B cell (primary cell): ENCODE data around the gene SEMA6A. TPM values are rescaled to one million over a fixed set of nuclear protein-coding genes. Genes with fewer than 3 reads are reported as not detected.

Experiments
- ATAC-seq: fragments of 200-7000 bp; cut with Tn5 transposase; one replicate; pipeline ENCODE4 v1.10.0; 2021; ENCODE audit warnings: low read depth, mild to moderate bottlenecking, moderate number of reproducible peaks, moderate library complexity
- CTCF ChIA-PET: fragments of 350-600 bp; sonication (Branson Sonifier 250); formaldehyde crosslinking; loops from one replicate; lab custom pipeline; 2021; ENCODE audit warnings: antibody characterized with exemption, inconsistent platforms; lab: Charles Lee
- POLR2A ChIA-PET: fragments of 350-600 bp; sonication (Branson Sonifier 250); formaldehyde crosslinking; loops from one replicate; lab custom pipeline; 2021; ENCODE audit warnings: antibody characterized with exemption; lab: Charles Lee
- DNase-seq: peaks from one replicate; pipeline ENCODE4 v3.0.0; 2013
- H2AFZ ChIP-seq: 2 replicates; pipeline ENCODE4 v1.6.1; 2012; ENCODE audit warnings: mild to moderate bottlenecking, low read depth, low read length; ENCODE audit not compliant: insufficient read depth, poor library complexity, severe bottlenecking
- H3K27ac ChIP-seq, 2 donors: 1 replicate in 1 of 2; 2 replicates in 1 of 2; pipeline ENCODE4 v1.5.1; 2012 to 2013; ENCODE audit warnings: low read length in 2 of 2, mild to moderate bottlenecking in 2 of 2, moderate library complexity in 1 of 2
- H3K27me3 ChIP-seq, 4 experiments: fragments of 200-600 bp in 1 of 4; sonication (generic) in 1 of 4; replicated peaks in 1 of 4; 1 replicate in 2 of 4; 2 replicates in 2 of 4; pipeline versions ENCODE4 v1.6.1 to v1.7.0; 2013 to 2016; ENCODE audit warnings: low read length in 3 of 4, mild to moderate bottlenecking in 2 of 4, mixed read lengths in 1 of 4, moderate library complexity in 1 of 4; ENCODE audit not compliant: insufficient read depth in 4 of 4, control insufficient read depth in 3 of 4; ENCODE audit errors: control extremely low read depth in 1 of 4
- H3K36me3 ChIP-seq, 2 experiments: replicated peaks in 1 of 2; 1 replicate in 1 of 2; 2 replicates in 1 of 2; pipeline versions ENCODE4 v1.6.1 to v1.7.1; 2013; ENCODE audit warnings: low read length in 1 of 2; ENCODE audit not compliant: insufficient read depth in 2 of 2, control insufficient read depth in 1 of 2; ENCODE audit errors: control extremely low read depth in 1 of 2, extremely low read depth in 1 of 2
- H3K4me1 ChIP-seq, 2 donors: fragments of 200-600 bp in 1 of 2; sonication (generic) in 1 of 2; 1 replicate in 1 of 2; 2 replicates in 1 of 2; pipeline versions ENCODE4 v1.5.1 to v1.6.1; 2013 to 2017; ENCODE audit warnings: low read length in 2 of 2; ENCODE audit not compliant: control insufficient read depth in 2 of 2, insufficient read depth in 2 of 2
- H3K4me2 ChIP-seq: replicated peaks from 2 replicates; pipeline ENCODE3; 2012; ENCODE audit warnings: mild to moderate bottlenecking, low read depth, low read length; ENCODE audit not compliant: poor library complexity, severe bottlenecking
- H3K4me3 ChIP-seq, 5 experiments: fragments of 200-600 bp in 1 of 5; sonication (generic) in 1 of 5; 1 replicate in 3 of 5; 2 replicates in 2 of 5; pipeline versions ENCODE4 v1.5.1 to v1.7.0; 2011 to 2016; ENCODE audit warnings: low read length in 4 of 5, mild to moderate bottlenecking in 4 of 5, low read depth in 2 of 5, control low read depth in 1 of 5, moderate library complexity in 1 of 5; ENCODE audit not compliant: insufficient read depth in 1 of 5; ENCODE audit errors: control extremely low read depth in 1 of 5, extremely low read depth in 1 of 5
- H3K79me2 ChIP-seq: fragments of 200-600 bp; sonication (generic); one replicate; pipeline ENCODE4 v1.6.0; 2016; ENCODE audit warnings: low read length; ENCODE audit not compliant: control insufficient read depth, insufficient read depth
- H3K9ac ChIP-seq: fragments of 200-600 bp; sonication (generic); 2 replicates; pipeline ENCODE4 v1.6.1; 2017; ENCODE audit warnings: mild to moderate bottlenecking, low read length, moderate library complexity
- H3K9me3 ChIP-seq, 3 donors: one replicate each; pipeline versions ENCODE4 v1.6.1 to v1.7.1; 2013; ENCODE audit warnings: low read length in 2 of 3; ENCODE audit not compliant: control insufficient read depth in 2 of 3, insufficient read depth in 1 of 3; ENCODE audit errors: control extremely low read depth in 1 of 3
- H4K20me1 ChIP-seq: 2 replicates; pipeline ENCODE4 v1.6.0; 2012; ENCODE audit warnings: mild to moderate bottlenecking, low read length; ENCODE audit not compliant: insufficient read depth, control insufficient read depth, poor library complexity, severe bottlenecking
- H3K27ac Mint-ChIP-seq: one replicate; pipeline ENCODE4 v1.8.0; 2021; ENCODE audit warnings: mixed read lengths
- H3K27me3 Mint-ChIP-seq: one replicate; pipeline ENCODE4 v1.8.0; 2021; ENCODE audit warnings: mixed read lengths
- H3K4me1 Mint-ChIP-seq: one replicate; pipeline ENCODE4 v1.8.0; 2021; ENCODE audit warnings: mixed read lengths
- H3K4me3 Mint-ChIP-seq: one replicate; pipeline ENCODE4 v1.8.0; 2021; ENCODE audit warnings: mixed read lengths
- H3K9me3 Mint-ChIP-seq: one replicate; pipeline ENCODE4 v1.8.0; 2022; ENCODE audit warnings: mixed read lengths; ENCODE audit not compliant: insufficient read depth
- CTCF ChIP-seq: fragments of 200-600 bp; IDR thresholded peaks from one replicate; pipeline ENCODE4 v1.8.0; 2022; ENCODE audit warnings: antibody characterized with exemption, mild to moderate bottlenecking
- EZH2 ChIP-seq: IDR thresholded peaks from 2 replicates; pipeline ENCODE4 v1.6.1; 2012; ENCODE audit warnings: borderline replicate concordance, low read depth, mild to moderate bottlenecking, moderate library complexity, low read length; ENCODE audit not compliant: insufficient read depth, poor library complexity, severe bottlenecking
- WGBS: methylation state at CpG from one replicate; pipeline ENCODE4 v1.1.5; 2013; ENCODE audit warnings: missing lambda C conversion rate; ENCODE audit not compliant: insufficient coverage; 5-methylcytosine and 5-hydroxymethylcytosine counted together
- intact Hi-C: fragments of 100-400 bp; cut with micrococcal nuclease; formaldehyde crosslinking; loops from one replicate; pipeline ENCODE4 v1.10.0; 2022
- polyA plus RNA-seq: library from polyadenylated mRNA; depleted of rRNA; stranded (reverse); fragments of >200 nt; gene quantifications from 2 replicates; pipeline ENCODE4 v1.2.3, GENCODE V29; 2012
- total RNA-seq, 2 donors: library from RNA; stranded (reverse); fragments of 120-200 nt in 1 of 2; gene quantifications; 1 replicate in 1 of 2; 2 replicates in 1 of 2; pipeline versions ENCODE4 v1.2.3 to v1.2.4, GENCODE V29; 2013 to 2022

The SEMA6A gene
- total and polyA plus RNA-seq, 2 donors (not counting 1 experiment from before 2014, with no cell fraction given): 0.44 TPM; not detected in 1

DNA sequence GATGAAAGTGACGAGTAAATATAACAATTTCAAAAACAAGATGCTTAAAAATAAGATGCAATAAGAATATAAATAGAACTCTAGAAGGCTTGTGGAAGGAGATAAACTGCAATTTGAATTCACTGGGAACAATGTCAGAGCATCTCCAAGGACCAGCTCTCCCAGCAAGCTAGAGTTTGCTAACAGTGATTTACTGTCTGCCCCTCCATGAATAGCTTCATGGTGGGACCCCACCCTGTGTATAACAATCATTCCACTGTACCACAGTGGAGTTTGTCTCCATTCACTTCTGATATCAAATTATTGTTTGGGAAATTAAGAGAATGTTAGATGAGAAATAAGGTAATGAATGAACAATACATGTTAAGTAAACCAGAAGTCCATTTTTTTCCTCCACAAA, 7.3 kb upstream of the SEMA6A start:
- Mint-ChIP-seq H3K9me3 (no peaks in the 10 kb centered on the region), H3K4me1 (peaks cover 6% of the 10 kb centered on the region), H3K4me3 (no peak overlapping the region), H3K27ac (no peak overlapping the region), H3K27me3 (peaks cover 51% of the 10 kb centered on the region)
- Histone ChIP-seq H3K27ac (no peak overlapping the region), H3K36me3 (no peaks in the 10 kb centered on the region), H4K20me1 (no peaks in the 10 kb centered on the region), H3K4me3 (no peak overlapping the region), H3K9me3 (peaks cover 0 to 1% (median 1%) of the 10 kb centered on the region in 3 donors), H2AFZ (no peak overlapping the region), H3K79me2 (no peaks in the 10 kb centered on the region), H3K27me3 (peaks cover 0 to 15% (median 7%) of the 10 kb centered on the region in 4 experiments), H3K4me2 (no peak overlapping the region), H3K4me1 (peaks cover 0 to 7% of the 10 kb centered on the region in 2 donors), H3K9ac (no peak overlapping the region)
- intact Hi-C loops: no loop called here
- DNase-seq: no peak
- WGBS: no CpG with 5 or more reads among the region's 1 CpG
- ChIA-PET POLR2A (no interaction called here), CTCF (no interaction called here)
- no peak for ATAC-seq
- TF ChIP-seq CTCF (no peak), EZH2 (no peak)

- H3K9me3 ChIP-seq: peaks cover 0 to 4% (median 1%) of the 10 kb centered on the region in 3 donors
- Mint-ChIP-seq H3K4me1 (peaks cover 23% of the 10 kb centered on the region), H3K27ac (no peak overlapping the region), H3K27me3 (peaks cover 58% of the 10 kb centered on the region), H3K9me3 (no peaks in the 10 kb centered on the region), H3K4me3 (no peak overlapping the region)
- no peaks in the 10 kb centered on the region for H4K20me1 ChIP-seq
- no peaks in the 10 kb centered on the region for H3K79me2 ChIP-seq
- intact Hi-C loops: no loop called here
- no peak for DNase-seq
- H3K27ac ChIP-seq: no peak overlapping the region
- H3K4me1 ChIP-seq: peaks cover 23 to 31% of the 10 kb centered on the region in 2 donors
- H2AFZ ChIP-seq: no peak overlapping the region
- H3K9ac ChIP-seq: no peak overlapping the region
- H3K4me2 ChIP-seq: no peak overlapping the region
- H3K36me3 ChIP-seq: no peaks in the 10 kb centered on the region
- ChIA-PET CTCF (no interaction called here), POLR2A (no interaction called here)
- no peak for TF ChIP-seq CTCF
- no peak for TF ChIP-seq EZH2
- peaks cover 0 to 33% (median 25%) of the 10 kb centered on the region in 4 experiments for H3K27me3 ChIP-seq
- no peak overlapping the region for H3K4me3 ChIP-seq
- WGBS: 100% methylated on average over 2 of the region's 6 CpGs
- no peak for ATAC-seq
These were observed 4.5 kb upstream of the SEMA6A start for GRCh38 chr5:116579144-116579543.
